Measurements from ENCODE around the gene DPYSL3. TPM values are rescaled to one million over a fixed set of nuclear protein-coding genes. Genes with fewer than 3 reads are reported as not detected.

The DPYSL3 gene
- total RNA-seq = 10 to 100 TPM in 1 of 2 donors, 1 to 10 TPM in 1; 6.5 to 10.5 TPM

DNA sequence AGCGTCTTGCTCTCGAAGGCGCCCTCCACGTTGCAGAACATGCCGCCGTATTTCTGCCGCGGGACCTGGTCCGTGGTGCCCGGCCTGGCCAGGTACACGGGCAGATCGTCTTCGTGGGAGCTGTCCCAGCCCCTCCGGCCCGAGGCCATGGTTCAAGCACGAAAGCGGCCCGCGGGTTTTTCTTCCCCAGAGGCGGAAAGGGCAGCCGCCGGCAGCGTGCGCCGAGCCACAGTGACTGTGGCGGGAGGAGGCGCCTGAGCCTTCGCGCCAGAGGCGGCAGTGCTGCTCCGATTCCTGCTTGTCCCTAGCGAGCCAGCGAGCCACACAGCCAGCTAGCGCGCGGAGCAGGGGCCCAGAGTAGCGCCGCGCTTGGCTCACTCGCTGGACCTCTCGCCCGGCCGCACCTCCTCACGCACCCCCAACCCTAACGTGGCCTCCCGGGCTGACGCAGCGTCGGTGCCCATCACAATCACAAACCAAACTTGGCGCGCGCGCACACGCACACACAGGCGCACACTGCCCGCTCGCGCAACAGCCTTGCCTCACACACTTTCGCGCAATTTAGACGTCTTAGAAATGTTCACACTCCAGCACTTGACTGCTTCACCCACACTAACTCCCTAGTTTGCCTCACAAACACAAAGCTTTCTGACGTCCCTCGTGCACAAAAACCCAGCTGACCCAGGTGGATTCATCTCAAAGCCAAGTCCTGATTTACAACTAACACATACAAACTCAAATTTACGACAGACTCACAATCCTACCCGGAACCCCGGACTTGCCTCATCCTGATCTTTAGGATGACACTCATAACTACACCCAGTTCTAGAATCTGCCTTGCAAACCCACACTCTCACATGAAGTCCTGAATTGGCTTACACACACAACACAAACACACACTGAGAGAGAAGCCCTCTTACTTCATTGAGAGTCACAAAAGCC is at the start of gene DPYSL3:
TSS of gene DPYSL3 (minus strand) at position 359 of the 942 bp plus-strand sequence. CDS start at position 149, 210 bp downstream.
- ATAC-seq = peak; percentile 85
- H3K27me3 ChIP-seq = no peaks in the 10 kb centered on the region
- H3K27ac ChIP-seq = no peak within 1 kb of the TSS
- peak in 1 of 3 donors; percentile 23 for TF ChIP-seq POLR2A (IDR thresholded peaks at IDR 0.05)
- TF ChIP-seq, protein P1, sequence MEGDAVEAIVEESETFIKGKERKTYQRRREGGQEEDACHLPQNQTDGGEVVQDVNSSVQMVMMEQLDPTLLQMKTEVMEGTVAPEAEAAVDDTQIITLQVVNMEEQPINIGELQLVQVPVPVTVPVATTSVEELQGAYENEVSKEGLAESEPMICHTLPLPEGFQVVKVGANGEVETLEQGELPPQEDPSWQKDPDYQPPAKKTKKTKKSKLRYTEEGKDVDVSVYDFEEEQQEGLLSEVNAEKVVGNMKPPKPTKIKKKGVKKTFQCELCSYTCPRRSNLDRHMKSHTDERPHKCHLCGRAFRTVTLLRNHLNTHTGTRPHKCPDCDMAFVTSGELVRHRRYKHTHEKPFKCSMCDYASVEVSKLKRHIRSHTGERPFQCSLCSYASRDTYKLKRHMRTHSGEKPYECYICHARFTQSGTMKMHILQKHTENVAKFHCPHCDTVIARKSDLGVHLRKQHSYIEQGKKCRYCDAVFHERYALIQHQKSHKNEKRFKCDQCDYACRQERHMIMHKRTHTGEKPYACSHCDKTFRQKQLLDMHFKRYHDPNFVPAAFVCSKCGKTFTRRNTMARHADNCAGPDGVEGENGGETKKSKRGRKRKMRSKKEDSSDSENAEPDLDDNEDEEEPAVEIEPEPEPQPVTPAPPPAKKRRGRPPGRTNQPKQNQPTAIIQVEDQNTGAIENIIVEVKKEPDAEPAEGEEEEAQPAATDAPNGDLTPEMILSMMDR (IDR thresholded peaks at IDR 0.05) = peak in 4 of 7 experiments; percentile 7 to 26 (median 24)
- no peaks in the 10 kb centered on the region for H3K36me3 ChIP-seq (replicated peaks in 1 of 2; ENCODE audit: insufficient read depth in 1 of 2, low read depth in 2 of 2)
- 3 to 7% methylated on average over 25 to 66 of the region's 66 CpGs for WGBS, 2 donors
- peaks cover 15% of the 10 kb centered on the region for H3K4me1 ChIP-seq
- intact Hi-C loops (cut with DNase I) = no loop called here
- DNase-seq = peak; percentile 46 to 62 (median 60)
- H3K9me3 ChIP-seq = no peaks in the 10 kb centered on the region
- H3K4me3 ChIP-seq = peak within 1 kb of the TSS in 1 of 2 donors; percentile 21

DNA sequence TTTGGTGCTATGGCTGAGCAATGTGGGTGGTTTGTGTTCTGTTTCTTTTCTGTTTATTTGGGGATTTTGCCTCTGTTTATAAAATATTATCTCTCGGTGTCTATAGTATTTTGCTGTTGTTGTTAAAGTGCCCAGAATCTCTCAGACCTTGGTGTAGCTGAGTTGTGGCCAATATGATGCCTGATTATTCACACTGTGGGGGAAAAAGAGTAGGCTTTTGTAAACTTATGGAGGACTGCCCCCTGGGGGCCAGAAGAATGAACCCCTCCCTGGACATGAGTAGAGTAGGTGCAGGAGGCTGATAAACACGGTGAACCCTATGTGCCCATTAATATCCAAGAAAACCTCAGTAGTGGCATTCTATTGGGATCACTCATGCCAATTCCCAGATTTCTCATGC is 49.0 kb upstream of the DPYSL3 start:
- 23 to 31% methylated on average over 2 of the region's 2 CpGs for WGBS, 2 donors
- Histone ChIP-seq H3K9me3 (no peaks in the 10 kb centered on the region), H3K4me1 (no peaks in the 10 kb centered on the region), H3K27ac (no peak overlapping the region), H3K27me3 (no peaks in the 10 kb centered on the region), H3K4me3 (no peak overlapping the region), H3K36me3 (replicated peaks in 1 of 2; ENCODE audit: insufficient read depth in 1 of 2, low read depth in 2 of 2) (no peaks in the 10 kb centered on the region)
- ATAC-seq (no peak), DNase-seq (peak in 3 of 4 donors; percentile 18 to 36 (median 19))
- intact Hi-C loops (cut with DNase I) = no loop called here
- no peak for TF ChIP-seq POLR2A (IDR thresholded peaks at IDR 0.05)
- TF ChIP-seq, protein P1 (IDR thresholded peaks at IDR 0.05) = peak in 4 of 7 experiments; percentile 19 to 34 (median 24)

DNA sequence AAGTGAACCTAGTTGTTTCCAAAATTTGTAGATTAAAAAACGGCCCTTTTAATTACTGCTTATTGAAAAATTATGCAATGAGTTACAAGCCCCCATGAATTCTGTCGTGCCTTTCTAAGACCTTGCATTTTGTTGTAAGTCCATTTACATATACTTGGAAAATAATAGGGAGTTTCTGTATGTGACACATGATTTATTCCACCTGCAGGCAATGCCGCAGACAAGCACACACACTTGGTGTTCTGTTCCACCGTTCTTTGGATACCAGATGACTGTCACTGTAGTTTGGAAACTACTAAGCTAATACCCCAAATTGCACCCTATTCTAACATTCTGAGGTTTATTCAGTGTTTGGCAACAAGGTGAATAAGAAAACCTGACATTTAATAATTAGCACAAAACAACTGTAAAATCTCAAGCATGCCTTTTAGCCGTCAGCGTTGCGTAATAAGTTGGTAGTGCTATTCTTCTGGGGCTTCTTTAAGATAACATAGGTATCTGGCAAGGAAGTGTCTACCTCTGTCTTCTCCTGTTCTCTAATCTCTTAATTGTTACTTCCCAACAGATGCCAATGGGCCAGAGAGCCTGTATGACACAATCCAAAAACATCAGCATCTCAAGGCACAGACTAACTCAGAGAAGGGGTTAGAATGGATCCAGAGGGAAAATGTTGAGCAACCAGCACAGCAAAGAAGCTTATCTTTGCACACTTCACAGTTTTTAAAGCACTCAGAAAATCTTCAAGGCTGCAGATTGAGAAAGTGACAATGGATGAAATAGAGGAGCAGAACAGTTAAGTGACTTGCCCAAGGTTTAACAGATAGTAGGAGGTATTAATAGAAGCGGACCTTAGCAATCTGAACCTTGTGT is 48.2 kb upstream of the DPYSL3 start:
- H3K9me3 ChIP-seq = no peaks in the 10 kb centered on the region
- H3K27me3 ChIP-seq = no peaks in the 10 kb centered on the region
- DNase-seq (no peak), ATAC-seq (no peak)
- no peak overlapping the region for H3K4me3 ChIP-seq
- no peaks in the 10 kb centered on the region for H3K4me1 ChIP-seq
- 75% methylated on average over 8 of the region's 8 CpGs for WGBS, 2 donors
- intact Hi-C loops (cut with DNase I) = no loop called here
- no peak for TF ChIP-seq POLR2A (IDR thresholded peaks at IDR 0.05)
- TF ChIP-seq, protein P1 (IDR thresholded peaks at IDR 0.05) = no peak
- no peak overlapping the region for H3K27ac ChIP-seq
- H3K36me3 ChIP-seq (replicated peaks in 1 of 2; ENCODE audit: insufficient read depth in 1 of 2, low read depth in 2 of 2) = no peaks in the 10 kb centered on the region

DNA sequence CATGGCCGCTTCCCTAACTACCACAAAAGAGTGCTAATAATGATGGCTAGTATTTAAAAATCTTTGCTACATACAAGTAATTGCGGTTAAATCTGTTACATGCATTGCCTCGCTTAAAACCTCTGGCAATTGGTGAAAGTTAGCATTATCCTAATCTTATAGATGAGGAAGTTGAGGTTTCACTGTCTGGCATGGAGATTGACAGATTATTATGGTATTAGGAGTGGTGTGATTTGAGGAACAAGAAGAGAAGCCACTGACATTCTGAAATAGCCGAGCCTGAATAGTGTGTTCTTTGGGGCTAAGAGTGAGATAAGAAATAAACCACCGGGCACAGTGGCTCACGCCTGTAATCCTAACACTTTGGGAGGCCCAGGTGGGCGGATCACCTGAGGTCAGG is 45.3 kb upstream of the DPYSL3 start:
- Histone ChIP-seq H3K9me3 (no peaks in the 10 kb centered on the region), H3K4me1 (no peaks in the 10 kb centered on the region), H3K27me3 (no peaks in the 10 kb centered on the region), H3K4me3 (no peak overlapping the region), H3K27ac (no peak overlapping the region), H3K36me3 (replicated peaks in 1 of 2; ENCODE audit: insufficient read depth in 1 of 2, low read depth in 2 of 2) (no peaks in the 10 kb centered on the region)
- intact Hi-C loops (cut with DNase I) = no loop called here
- ATAC-seq (no peak), DNase-seq (no peak)
- TF ChIP-seq POLR2A (IDR thresholded peaks at IDR 0.05) = no peak
- TF ChIP-seq, protein P1 (IDR thresholded peaks at IDR 0.05) = no peak
- WGBS, 2 donors = 70 to 78% methylated on average over 7 of the region's 7 CpGs

Data from body of pancreas (tissue), 4 donors.